Calu3 (cell line): ENCODE data around the gene RIN1. TPM values are rescaled to one million over a fixed set of nuclear protein-coding genes. Genes with fewer than 3 reads are reported as not detected.
A peak's percentile ranks its signal among the peaks of the same experiment; 100 is the strongest.
"Not testable (repeated sequence)": the region's sequence is repeated elsewhere in the genome, so short reads cannot be mapped to it uniquely, and the experiment has no call there.

ENCODE experiments used
- Bru-seq: library from RNA; stranded (reverse); fragments of 400-500 nt; gene quantifications from one replicate; lab custom pipeline; 2021; lab: Mats Ljungman, UMichigan
- BruChase-seq, 2 experiments: library from RNA; stranded (reverse); fragments of 400-500 nt; gene quantifications; one replicate each; lab custom pipeline; 2021; lab: Mats Ljungman, UMichigan
- BruUV-seq: library from RNA; stranded (reverse); fragments of 400-500 nt; replicated peaks from 2 replicates; lab custom pipeline; 2021; lab: Mats Ljungman, UMichigan
- CTCF ChIA-PET: fragments of 300-600 bp; sonication (Branson Sonifier 250); formaldehyde crosslinking; loops from one replicate; lab custom pipeline; 2022; ENCODE audit warnings: antibody characterized with exemption; lab: Charles Lee
- DNase-seq: peaks from one replicate; pipeline ENCODE4 v3.0.0; 2022
- H3K27ac Mint-ChIP-seq: one replicate; pipeline ENCODE4 v1.8.0; 2022; ENCODE audit warnings: mixed read lengths; ENCODE audit not compliant: unreplicated experiment
- H3K27me3 Mint-ChIP-seq: one replicate; pipeline ENCODE4 v1.8.0; 2022; ENCODE audit warnings: mixed read lengths; ENCODE audit not compliant: unreplicated experiment
- H3K36me3 Mint-ChIP-seq: one replicate; pipeline ENCODE4 v1.8.0; 2022; ENCODE audit warnings: mild to moderate bottlenecking, moderate library complexity, mixed read lengths; ENCODE audit not compliant: insufficient read depth, unreplicated experiment
- H3K4me1 Mint-ChIP-seq: one replicate; pipeline ENCODE4 v1.8.0; 2022; ENCODE audit warnings: mild to moderate bottlenecking, low read depth, mixed read lengths; ENCODE audit not compliant: unreplicated experiment
- H3K4me3 Mint-ChIP-seq: one replicate; pipeline ENCODE4 v1.8.0; 2022; ENCODE audit warnings: mild to moderate bottlenecking, low read depth, moderate library complexity, mixed read lengths; ENCODE audit not compliant: unreplicated experiment
- H3K9me3 Mint-ChIP-seq: one replicate; pipeline ENCODE4 v1.8.0; 2022; ENCODE audit warnings: low read depth, mixed read lengths; ENCODE audit not compliant: unreplicated experiment
- intact Hi-C: fragments of 100-400 bp; cut with micrococcal nuclease; formaldehyde crosslinking; loops from one replicate; pipeline ENCODE4 v1.10.0; 2022; ENCODE audit not compliant: unreplicated experiment
- long read RNA-seq: library from polyadenylated mRNA; stranded (forward); transcript quantifications from one replicate; pipeline ENCODE4 v2.0.0, GENCODE V29; 2022
- total RNA-seq: library from RNA; stranded (reverse); gene quantifications from 2 replicates; pipeline ENCODE4 v1.2.3, GENCODE V29; 2022
- TF ChIP-seq, protein P1 (sequence below): fragments of 200-600 bp; IDR thresholded peaks from one replicate; pipeline ENCODE4 v1.8.0; 2022; ENCODE audit warnings: antibody characterized with exemption; ENCODE audit not compliant: unreplicated experiment

Gene RIN1, protein sequence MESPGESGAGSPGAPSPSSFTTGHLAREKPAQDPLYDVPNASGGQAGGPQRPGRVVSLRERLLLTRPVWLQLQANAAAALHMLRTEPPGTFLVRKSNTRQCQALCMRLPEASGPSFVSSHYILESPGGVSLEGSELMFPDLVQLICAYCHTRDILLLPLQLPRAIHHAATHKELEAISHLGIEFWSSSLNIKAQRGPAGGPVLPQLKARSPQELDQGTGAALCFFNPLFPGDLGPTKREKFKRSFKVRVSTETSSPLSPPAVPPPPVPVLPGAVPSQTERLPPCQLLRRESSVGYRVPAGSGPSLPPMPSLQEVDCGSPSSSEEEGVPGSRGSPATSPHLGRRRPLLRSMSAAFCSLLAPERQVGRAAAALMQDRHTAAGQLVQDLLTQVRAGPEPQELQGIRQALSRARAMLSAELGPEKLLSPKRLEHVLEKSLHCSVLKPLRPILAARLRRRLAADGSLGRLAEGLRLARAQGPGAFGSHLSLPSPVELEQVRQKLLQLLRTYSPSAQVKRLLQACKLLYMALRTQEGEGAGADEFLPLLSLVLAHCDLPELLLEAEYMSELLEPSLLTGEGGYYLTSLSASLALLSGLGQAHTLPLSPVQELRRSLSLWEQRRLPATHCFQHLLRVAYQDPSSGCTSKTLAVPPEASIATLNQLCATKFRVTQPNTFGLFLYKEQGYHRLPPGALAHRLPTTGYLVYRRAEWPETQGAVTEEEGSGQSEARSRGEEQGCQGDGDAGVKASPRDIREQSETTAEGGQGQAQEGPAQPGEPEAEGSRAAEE
- 17.6 and 23.7 TPM in 2 replicates for total RNA-seq
- percentile 47 among the genes with signal in this experiment for Bru-seq, nascent RNA
- percentile 53 among the genes with signal in this experiment for BruChase-seq, experiment 1, labeled RNA remaining after a 6-hour chase
- percentile 58 among the genes with signal in this experiment for BruChase-seq, experiment 2, labeled RNA remaining after a 2-hour chase
- long read RNA-seq, transcript RIN1-201 (10 exons, 2,693 nt), result major isoform, 14 of 26 reads
- long read RNA-seq, partial matches to known transcripts, result 7 of 26 reads
- long read RNA-seq, other reads (novel, unspliced or antisense), result 5 of 26 reads

DNA sequence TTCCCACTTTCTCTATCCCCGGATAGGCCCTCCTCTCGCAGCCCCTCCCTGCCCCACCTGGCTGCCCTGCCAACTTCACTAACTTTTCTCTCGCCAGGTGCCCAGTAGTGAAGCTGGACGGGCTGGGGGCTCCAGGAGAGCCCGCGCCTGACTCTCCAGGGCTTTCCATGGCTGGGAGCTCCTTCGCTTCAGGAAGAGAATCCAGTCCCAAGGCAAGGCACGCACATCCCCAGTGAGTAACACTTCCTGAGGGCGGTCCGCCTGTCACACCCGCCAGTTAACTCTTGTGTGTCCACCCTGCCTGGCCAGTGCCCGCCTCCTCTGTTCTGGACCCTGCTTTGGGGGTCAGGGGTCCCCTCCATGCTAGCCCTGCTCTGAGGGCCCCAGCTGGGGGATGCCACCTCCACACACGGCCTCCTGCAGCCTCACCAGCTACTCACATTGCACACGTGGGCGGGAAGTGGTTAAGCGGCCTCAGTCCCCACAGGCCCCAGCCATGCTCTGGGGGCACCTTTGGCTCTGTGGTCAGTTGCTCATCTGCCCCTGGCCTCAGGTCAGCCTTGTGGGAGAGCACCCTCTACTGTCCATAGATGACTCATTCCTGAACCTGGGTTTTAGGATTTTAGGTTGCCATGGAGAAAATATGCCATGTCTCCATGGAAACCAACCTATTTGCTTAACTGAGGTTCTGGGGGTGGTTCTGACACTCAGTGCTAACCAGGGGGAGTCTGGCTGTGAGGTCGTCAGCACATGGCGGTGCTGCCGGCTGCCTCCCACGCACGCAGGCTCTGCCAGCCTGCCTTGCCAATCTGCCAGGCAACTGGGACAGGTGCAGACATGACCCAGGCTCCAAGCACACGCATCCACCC, at the start of gene RIN1:
TSS of gene RIN1 (minus strand) at position 201 of the 869 bp plus-strand sequence. CDS start at position 169, 32 bp downstream.
- Mint-ChIP-seq H3K27ac (peak within 1 kb of the TSS; percentile 86), H3K9me3 (no peaks in the 10 kb centered on the region), H3K4me3 (peak within 1 kb of the TSS; percentile 94), H3K4me1 (peaks cover 24% of the 10 kb centered on the region), H3K36me3 (peaks cover 39% of the 10 kb centered on the region), H3K27me3 (no peaks in the 10 kb centered on the region)
- DNase-seq, result peak; percentile 76
- CTCF ChIA-PET, result interaction anchor here (0.7 to 1.6 kb wide), 3 partner anchors 24 to 53 kb away, joined by 4 to 32 read pairs (median 5); no protein-coding TSS in a partner anchor
- intact Hi-C loops, result no loop called here
- BruUV-seq, result no TSS peak
- TF ChIP-seq, protein P1, sequence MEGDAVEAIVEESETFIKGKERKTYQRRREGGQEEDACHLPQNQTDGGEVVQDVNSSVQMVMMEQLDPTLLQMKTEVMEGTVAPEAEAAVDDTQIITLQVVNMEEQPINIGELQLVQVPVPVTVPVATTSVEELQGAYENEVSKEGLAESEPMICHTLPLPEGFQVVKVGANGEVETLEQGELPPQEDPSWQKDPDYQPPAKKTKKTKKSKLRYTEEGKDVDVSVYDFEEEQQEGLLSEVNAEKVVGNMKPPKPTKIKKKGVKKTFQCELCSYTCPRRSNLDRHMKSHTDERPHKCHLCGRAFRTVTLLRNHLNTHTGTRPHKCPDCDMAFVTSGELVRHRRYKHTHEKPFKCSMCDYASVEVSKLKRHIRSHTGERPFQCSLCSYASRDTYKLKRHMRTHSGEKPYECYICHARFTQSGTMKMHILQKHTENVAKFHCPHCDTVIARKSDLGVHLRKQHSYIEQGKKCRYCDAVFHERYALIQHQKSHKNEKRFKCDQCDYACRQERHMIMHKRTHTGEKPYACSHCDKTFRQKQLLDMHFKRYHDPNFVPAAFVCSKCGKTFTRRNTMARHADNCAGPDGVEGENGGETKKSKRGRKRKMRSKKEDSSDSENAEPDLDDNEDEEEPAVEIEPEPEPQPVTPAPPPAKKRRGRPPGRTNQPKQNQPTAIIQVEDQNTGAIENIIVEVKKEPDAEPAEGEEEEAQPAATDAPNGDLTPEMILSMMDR, result no peak

DNA sequence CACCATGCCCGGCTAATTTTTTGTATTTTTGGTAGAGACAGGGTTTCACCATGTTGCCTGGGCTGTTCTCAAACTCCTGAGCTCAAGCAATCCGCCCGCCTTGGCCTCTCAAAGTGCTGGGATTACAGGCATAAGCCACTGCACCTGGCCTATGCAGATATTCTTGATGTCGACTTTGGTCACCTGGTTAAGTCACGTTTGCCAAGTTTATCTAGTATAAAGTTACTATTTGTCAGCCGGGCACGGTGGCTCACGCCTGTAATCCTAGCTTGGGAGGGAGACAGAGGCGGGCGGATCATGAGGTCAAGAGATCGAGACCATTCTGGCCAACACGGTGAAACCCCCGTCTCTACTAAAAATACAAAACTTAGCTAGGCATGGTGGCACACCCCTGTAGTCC, 48.1 kb upstream of the RIN1 start:
- CTCF ChIA-PET, result interaction anchor here (1.0 to 1.2 kb wide), 2 partner anchors 10 to 12 kb away, joined by 3 to 5 read pairs; no protein-coding TSS in a partner anchor

GRCh38 chr11:66380264-66380663, 44.0 kb upstream of the RIN1 start:
- H3K4me1 Mint-ChIP-seq, H3K9me3 Mint-ChIP-seq, BruUV-seq, H3K27ac Mint-ChIP-seq, H3K27me3 Mint-ChIP-seq, DNase-seq, intact Hi-C loops, H3K36me3 Mint-ChIP-seq, H3K4me3 Mint-ChIP-seq: not testable (repeated sequence)
- CTCF ChIA-PET, result interaction anchor here (1.2 kb wide), 1 partner anchor 9 kb away, joined by 3 read pairs; no protein-coding TSS in a partner anchor

More for the DNA sequence above, 48.1 kb upstream of the RIN1 start:
- H3K27ac Mint-ChIP-seq, H3K36me3 Mint-ChIP-seq, intact Hi-C loops, H3K4me3 Mint-ChIP-seq, BruUV-seq, H3K9me3 Mint-ChIP-seq, DNase-seq, H3K4me1 Mint-ChIP-seq, H3K27me3 Mint-ChIP-seq: not testable (repeated sequence)

GRCh38 chr11:66373690-66374287, 37.6 kb upstream of the RIN1 start:
- H3K9me3 Mint-ChIP-seq, H3K27ac Mint-ChIP-seq, H3K27me3 Mint-ChIP-seq, H3K4me3 Mint-ChIP-seq, BruUV-seq, DNase-seq, intact Hi-C loops: not testable (repeated sequence)
- H3K36me3 Mint-ChIP-seq, result peaks cover 34% of the 10 kb centered on the region
- peaks cover 12% of the 10 kb centered on the region for H3K4me1 Mint-ChIP-seq
- CTCF ChIA-PET, result interaction anchor here (1.0 kb wide), 1 partner anchor 12 kb away, joined by 5 read pairs; no protein-coding TSS in a partner anchor
